ENCODE data around the gene UBE2I.

UBE2I gene

DNA sequence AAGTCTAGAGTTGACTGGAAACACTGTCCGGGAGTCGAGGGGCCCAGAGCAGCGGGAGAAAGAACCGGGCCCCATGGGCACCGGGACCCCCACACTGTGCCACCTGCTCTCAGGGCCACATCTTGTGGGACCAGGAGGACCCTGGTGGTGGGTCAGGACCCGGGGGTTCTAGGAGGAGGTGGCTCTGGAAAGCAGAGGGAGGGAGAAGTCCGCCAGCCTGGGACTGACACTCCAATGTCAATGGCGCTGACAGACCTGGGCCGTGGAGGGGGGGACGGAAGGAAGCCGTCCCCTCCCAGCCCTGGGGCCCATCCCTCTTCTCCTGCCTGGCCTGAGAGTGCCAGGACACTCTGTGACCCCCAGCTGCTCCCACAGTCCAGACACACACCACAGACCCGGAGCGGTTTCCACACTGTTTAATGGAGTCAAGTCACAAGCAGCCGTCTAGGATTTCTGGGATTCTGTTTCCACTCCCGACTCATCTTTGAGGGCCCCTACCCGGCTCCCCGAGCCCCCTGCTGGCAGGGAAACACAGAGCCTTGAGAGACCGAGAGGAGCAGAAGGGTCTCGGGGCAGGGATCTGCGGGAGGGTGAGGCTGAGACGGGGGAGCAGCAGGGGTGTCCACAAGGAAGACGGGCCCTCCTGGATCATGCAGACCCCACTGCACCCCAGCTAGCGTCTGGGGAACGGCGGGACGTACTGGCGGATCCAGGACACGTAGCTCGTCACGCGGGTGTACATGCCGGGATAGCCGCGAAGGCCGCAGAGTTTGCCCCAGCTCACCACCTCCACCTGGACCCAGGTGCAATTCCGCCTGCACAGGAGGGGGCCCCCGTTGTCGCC is 23.5 kb upstream of the UBE2I start:
- no peak overlapping the region for H3K4me2 ChIP-seq (ENCODE audit: low read depth, low read length, poor library complexity, severe bottlenecking)
- no peak overlapping the region for H3K4me3 ChIP-seq (ENCODE audit: low read length, poor library complexity, severe bottlenecking)
- H3F3A ChIP-seq (ENCODE audit: low read depth) = no peaks in the 10 kb centered on the region
- no peaks in the 10 kb centered on the region for H3K9me3 ChIP-seq (ENCODE audit: insufficient read depth, low read depth, low read length)
- TF ChIP-seq EZH2phosphoT487 (IDR thresholded peaks at IDR 0.05; ENCODE audit: borderline replicate concordance) (no peak), CTCF (conservative IDR thresholded peaks at IDR 0.05; ENCODE audit: low read length) (no peak)
- no peak overlapping the region for H3K9ac ChIP-seq (ENCODE audit: low read depth, low read length, poor library complexity, severe bottlenecking)
- H3K36me3 ChIP-seq (ENCODE audit: insufficient read depth, low read length) = no peaks in the 10 kb centered on the region
- H3K9me2 ChIP-seq (replicated peaks; ENCODE audit: low read depth, low read length) = no peaks in the 10 kb centered on the region
- H3K4me1 ChIP-seq (ENCODE audit: insufficient read depth, low read length, poor library complexity, severe bottlenecking) = no peaks in the 10 kb centered on the region
- H3K27me3 ChIP-seq (ENCODE audit: insufficient read depth, low read length, poor library complexity, severe bottlenecking) = no peaks in the 10 kb centered on the region
- H4K20me1 ChIP-seq (ENCODE audit: insufficient read depth, low read length, poor library complexity, severe bottlenecking) = no peaks in the 10 kb centered on the region
- no peak overlapping the region for H2AFZ ChIP-seq (ENCODE audit: low read length)
- H3K79me2 ChIP-seq (ENCODE audit: insufficient read depth, low read length) = no peaks in the 10 kb centered on the region

GRCh38 chr16:1286513-1287094 is 22.8 kb upstream of the UBE2I start:
- no peaks in the 10 kb centered on the region for H3K9me3 ChIP-seq (ENCODE audit: insufficient read depth, low read depth, low read length)
- TF ChIP-seq EZH2phosphoT487 (IDR thresholded peaks at IDR 0.05; ENCODE audit: borderline replicate concordance) (no peak), CTCF (conservative IDR thresholded peaks at IDR 0.05; ENCODE audit: low read length) (no peak)
- H3K27me3 ChIP-seq (ENCODE audit: insufficient read depth, low read length, poor library complexity, severe bottlenecking) = no peaks in the 10 kb centered on the region
- H3K79me2 ChIP-seq (ENCODE audit: insufficient read depth, low read length) = no peaks in the 10 kb centered on the region
- no peaks in the 10 kb centered on the region for H3F3A ChIP-seq (ENCODE audit: low read depth)
- H3K9me2 ChIP-seq (replicated peaks; ENCODE audit: low read depth, low read length) = no peaks in the 10 kb centered on the region
- H3K4me1 ChIP-seq (ENCODE audit: insufficient read depth, low read length, poor library complexity, severe bottlenecking) = no peaks in the 10 kb centered on the region
- no peak overlapping the region for H3K4me3 ChIP-seq (ENCODE audit: low read length, poor library complexity, severe bottlenecking)
- H4K20me1 ChIP-seq (ENCODE audit: insufficient read depth, low read length, poor library complexity, severe bottlenecking) = no peaks in the 10 kb centered on the region
- no peak overlapping the region for H3K4me2 ChIP-seq (ENCODE audit: low read depth, low read length, poor library complexity, severe bottlenecking)
- H2AFZ ChIP-seq (ENCODE audit: low read length) = no peak overlapping the region
- H3K36me3 ChIP-seq (ENCODE audit: insufficient read depth, low read length) = no peaks in the 10 kb centered on the region
- no peak overlapping the region for H3K9ac ChIP-seq (ENCODE audit: low read depth, low read length, poor library complexity, severe bottlenecking)

DNA sequence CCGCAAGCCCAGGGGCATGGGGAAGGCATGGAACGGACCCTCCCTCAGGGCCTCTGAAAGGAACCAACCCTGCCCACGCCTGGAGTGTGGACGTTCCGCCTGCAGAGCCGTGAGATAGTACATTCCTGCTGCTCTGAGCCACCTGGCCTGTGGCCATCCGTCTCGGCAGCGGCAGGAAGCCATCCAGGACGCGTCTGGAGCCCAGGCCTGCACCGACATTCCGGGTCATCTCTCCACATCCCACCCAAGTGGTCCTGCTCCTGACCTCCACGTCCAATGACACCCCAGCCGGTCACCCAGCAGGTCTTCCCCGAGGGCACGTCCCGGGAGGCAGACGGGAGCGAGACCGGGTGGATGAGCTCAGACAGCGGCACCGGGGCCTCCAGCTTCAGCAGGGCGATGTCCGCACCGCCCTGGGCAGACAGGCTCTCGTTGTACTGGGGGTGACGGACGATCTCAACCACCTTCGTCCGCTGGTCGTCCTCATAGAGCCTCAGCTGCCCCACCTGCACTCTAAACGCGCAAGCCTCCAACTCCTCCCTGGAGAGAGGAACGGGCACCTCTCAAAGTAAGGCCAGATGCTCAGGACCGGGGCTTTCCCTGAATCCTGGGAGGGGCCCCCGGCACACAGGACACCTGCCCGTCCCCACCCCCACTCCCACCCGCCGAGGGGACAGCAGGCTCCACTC is 21.3 kb upstream of the UBE2I start:
- no peak overlapping the region for H3K4me3 ChIP-seq (ENCODE audit: low read length, poor library complexity, severe bottlenecking)
- no peaks in the 10 kb centered on the region for H3K9me2 ChIP-seq (replicated peaks; ENCODE audit: low read depth, low read length)
- H3K9me3 ChIP-seq (ENCODE audit: insufficient read depth, low read depth, low read length) = no peaks in the 10 kb centered on the region
- H3F3A ChIP-seq (ENCODE audit: low read depth) = no peaks in the 10 kb centered on the region
- H2AFZ ChIP-seq (ENCODE audit: low read length) = no peak overlapping the region
- no peaks in the 10 kb centered on the region for H3K27me3 ChIP-seq (ENCODE audit: insufficient read depth, low read length, poor library complexity, severe bottlenecking)
- H3K79me2 ChIP-seq (ENCODE audit: insufficient read depth, low read length) = no peaks in the 10 kb centered on the region
- H3K4me1 ChIP-seq (ENCODE audit: insufficient read depth, low read length, poor library complexity, severe bottlenecking) = no peaks in the 10 kb centered on the region
- no peak for TF ChIP-seq EZH2phosphoT487 (IDR thresholded peaks at IDR 0.05; ENCODE audit: borderline replicate concordance)
- no peak for TF ChIP-seq CTCF (conservative IDR thresholded peaks at IDR 0.05; ENCODE audit: low read length)
- no peak overlapping the region for H3K4me2 ChIP-seq (ENCODE audit: low read depth, low read length, poor library complexity, severe bottlenecking)
- no peaks in the 10 kb centered on the region for H4K20me1 ChIP-seq (ENCODE audit: insufficient read depth, low read length, poor library complexity, severe bottlenecking)
- H3K36me3 ChIP-seq (ENCODE audit: insufficient read depth, low read length) = no peaks in the 10 kb centered on the region
- H3K9ac ChIP-seq (ENCODE audit: low read depth, low read length, poor library complexity, severe bottlenecking) = no peak overlapping the region
